SU-DHL-6 (cell line): ENCODE measurements around the gene MYOM1.

Experiments used
- EZH2phosphoT487 ChIP-seq: fragments of 200-600 bp; sonication (generic), shearing (Covaris generic); conservative IDR thresholded peaks from 2 replicates; pipeline ENCODE4 v1.6.1; 2018; ENCODE audit warnings: mild to moderate bottlenecking, antibody characterized with exemption, low read length, moderate library complexity, mixed read lengths
- TF ChIP-seq, protein P1 (sequence below): fragments of 200-600 bp; sonication (generic); IDR thresholded peaks from one replicate; pipeline ENCODE4 v1.5.1; 2017; ENCODE audit warnings: antibody characterized with exemption, mild to moderate bottlenecking, low read length, moderate library complexity; ENCODE audit not compliant: insufficient read depth, poor library complexity, severe bottlenecking

DNA sequence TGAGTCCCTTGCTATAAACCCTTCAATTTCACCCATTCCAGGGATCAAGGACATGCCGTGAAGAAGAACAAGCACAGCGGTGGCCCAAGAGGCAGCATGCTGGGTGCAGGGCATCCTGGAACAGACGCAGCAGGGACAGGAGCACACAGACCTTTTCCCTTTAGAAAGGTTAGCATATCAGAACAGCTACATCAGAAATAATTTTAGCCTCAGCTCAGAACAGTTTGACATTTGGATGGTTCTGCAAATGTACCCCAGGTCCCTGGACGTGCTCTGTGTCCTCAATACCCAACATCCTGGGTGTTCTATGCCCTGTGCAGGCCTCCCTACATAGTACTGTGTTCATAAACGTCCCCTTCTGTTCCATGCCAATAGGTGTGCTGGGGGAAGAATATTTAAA lies 80.4 kb downstream of the MYOM1 start:
- TF ChIP-seq, protein P1, sequence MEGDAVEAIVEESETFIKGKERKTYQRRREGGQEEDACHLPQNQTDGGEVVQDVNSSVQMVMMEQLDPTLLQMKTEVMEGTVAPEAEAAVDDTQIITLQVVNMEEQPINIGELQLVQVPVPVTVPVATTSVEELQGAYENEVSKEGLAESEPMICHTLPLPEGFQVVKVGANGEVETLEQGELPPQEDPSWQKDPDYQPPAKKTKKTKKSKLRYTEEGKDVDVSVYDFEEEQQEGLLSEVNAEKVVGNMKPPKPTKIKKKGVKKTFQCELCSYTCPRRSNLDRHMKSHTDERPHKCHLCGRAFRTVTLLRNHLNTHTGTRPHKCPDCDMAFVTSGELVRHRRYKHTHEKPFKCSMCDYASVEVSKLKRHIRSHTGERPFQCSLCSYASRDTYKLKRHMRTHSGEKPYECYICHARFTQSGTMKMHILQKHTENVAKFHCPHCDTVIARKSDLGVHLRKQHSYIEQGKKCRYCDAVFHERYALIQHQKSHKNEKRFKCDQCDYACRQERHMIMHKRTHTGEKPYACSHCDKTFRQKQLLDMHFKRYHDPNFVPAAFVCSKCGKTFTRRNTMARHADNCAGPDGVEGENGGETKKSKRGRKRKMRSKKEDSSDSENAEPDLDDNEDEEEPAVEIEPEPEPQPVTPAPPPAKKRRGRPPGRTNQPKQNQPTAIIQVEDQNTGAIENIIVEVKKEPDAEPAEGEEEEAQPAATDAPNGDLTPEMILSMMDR = no peak
- no peak for TF ChIP-seq EZH2phosphoT487
